ENCODE data around the gene L3MBTL3. TPM values are rescaled to one million over a fixed set of nuclear protein-coding genes. Genes with fewer than 3 reads are reported as not detected.

The L3MBTL3 gene
- total RNA-seq, 2 donors from 2014 or later: 23.7 to 39.7 TPM

DNA sequence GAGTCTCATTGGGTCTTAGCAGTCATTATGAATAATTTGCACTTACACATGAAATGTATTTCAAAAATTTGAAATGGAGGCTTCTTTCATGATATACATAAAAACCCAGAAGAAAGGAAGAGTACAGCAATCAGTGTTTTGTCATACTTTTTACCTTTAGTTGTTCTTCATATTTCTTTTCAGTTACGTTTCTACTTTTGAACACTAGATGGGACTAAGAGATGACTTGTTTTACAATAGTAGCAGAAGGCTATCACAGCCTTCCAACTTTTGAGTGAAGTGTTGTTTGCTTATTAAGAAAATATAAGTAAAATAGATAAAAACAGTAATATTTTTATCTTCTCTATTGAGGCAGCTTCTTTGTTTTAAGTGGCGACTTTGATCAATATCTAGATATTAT lies 58.1 kb downstream of the L3MBTL3 start:
- DNase-seq: no peak
- Mint-ChIP-seq H3K9me3 (no peaks in the 10 kb centered on the region), H3K36me3 (ENCODE audit: low read depth) (peaks cover 9% of the 10 kb centered on the region), H3K27ac (no peak overlapping the region), H3K27me3 (ENCODE audit: insufficient read depth) (no peaks in the 10 kb centered on the region), H3K4me3 (no peak overlapping the region), H3K4me1 (peaks cover 9% of the 10 kb centered on the region)
- Histone ChIP-seq H3K9ac (ENCODE audit: extremely low read depth, low read length, poor library complexity, severe bottlenecking) (no peak overlapping the region), H3K9me3 (ENCODE audit: control insufficient read depth, low read length) (no peaks in the 10 kb centered on the region), H3K4me1 (ENCODE audit: control insufficient read depth, insufficient read depth, low read length) (no peaks in the 10 kb centered on the region), H3K36me3 (ENCODE audit: control insufficient read depth, insufficient read depth, low read length) (peaks cover 7% of the 10 kb centered on the region), H3K27me3 (ENCODE audit: control insufficient read depth, insufficient read depth, low read length, poor library complexity, severe bottlenecking) (no peaks in the 10 kb centered on the region), H3K27ac (ENCODE audit: low read depth, low read length) (no peak overlapping the region), H3K4me3 (ENCODE audit: low read length) (no peak overlapping the region)
- TF ChIP-seq, protein P1, sequence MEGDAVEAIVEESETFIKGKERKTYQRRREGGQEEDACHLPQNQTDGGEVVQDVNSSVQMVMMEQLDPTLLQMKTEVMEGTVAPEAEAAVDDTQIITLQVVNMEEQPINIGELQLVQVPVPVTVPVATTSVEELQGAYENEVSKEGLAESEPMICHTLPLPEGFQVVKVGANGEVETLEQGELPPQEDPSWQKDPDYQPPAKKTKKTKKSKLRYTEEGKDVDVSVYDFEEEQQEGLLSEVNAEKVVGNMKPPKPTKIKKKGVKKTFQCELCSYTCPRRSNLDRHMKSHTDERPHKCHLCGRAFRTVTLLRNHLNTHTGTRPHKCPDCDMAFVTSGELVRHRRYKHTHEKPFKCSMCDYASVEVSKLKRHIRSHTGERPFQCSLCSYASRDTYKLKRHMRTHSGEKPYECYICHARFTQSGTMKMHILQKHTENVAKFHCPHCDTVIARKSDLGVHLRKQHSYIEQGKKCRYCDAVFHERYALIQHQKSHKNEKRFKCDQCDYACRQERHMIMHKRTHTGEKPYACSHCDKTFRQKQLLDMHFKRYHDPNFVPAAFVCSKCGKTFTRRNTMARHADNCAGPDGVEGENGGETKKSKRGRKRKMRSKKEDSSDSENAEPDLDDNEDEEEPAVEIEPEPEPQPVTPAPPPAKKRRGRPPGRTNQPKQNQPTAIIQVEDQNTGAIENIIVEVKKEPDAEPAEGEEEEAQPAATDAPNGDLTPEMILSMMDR (conservative IDR thresholded peaks at IDR 0.05): peak; percentile 55
- WGBS, 2 experiments (ENCODE audit: insufficient coverage in 1 of 2, insufficient read length in 1 of 2): 87% methylated on average over 2 of the region's 2 CpGs; no CpG with 5 or more reads in 1 of the 2 experiments

GRCh38 chr6:130090796-130091195 lies 72.4 kb downstream of the L3MBTL3 start:
- H3K4me3 ChIP-seq (ENCODE audit: low read length): no peak overlapping the region
- no peaks in the 10 kb centered on the region for H3K27me3 Mint-ChIP-seq (ENCODE audit: insufficient read depth)
- H3K4me3 Mint-ChIP-seq: no peak overlapping the region

DNA sequence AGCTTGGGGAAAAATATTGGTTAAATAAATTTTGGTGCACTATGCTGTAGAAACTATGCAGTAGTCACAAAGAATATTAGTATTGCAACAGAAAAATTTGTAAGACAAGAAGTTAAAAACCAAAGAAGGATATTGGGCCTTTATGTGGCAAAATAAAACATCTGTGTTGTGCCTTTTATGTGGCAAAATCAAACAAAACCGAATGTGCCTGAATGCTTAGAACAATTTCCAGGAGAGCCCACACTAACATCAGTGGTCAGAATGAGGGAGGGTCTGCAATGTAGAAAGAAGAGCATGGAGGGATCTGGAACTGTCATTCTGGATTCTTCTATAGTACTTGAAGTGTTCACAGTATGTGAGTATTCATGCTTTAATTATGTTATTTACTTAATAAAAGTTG lies 75.2 kb downstream of the L3MBTL3 start:
- Mint-ChIP-seq H3K36me3 (ENCODE audit: low read depth) (peaks cover 37% of the 10 kb centered on the region), H3K27ac (no peak overlapping the region), H3K4me3 (no peak overlapping the region), H3K27me3 (ENCODE audit: insufficient read depth) (no peaks in the 10 kb centered on the region), H3K9me3 (peaks cover 4% of the 10 kb centered on the region), H3K4me1 (no peaks in the 10 kb centered on the region)
- Histone ChIP-seq H3K9me3 (ENCODE audit: control insufficient read depth, low read length) (no peaks in the 10 kb centered on the region), H3K27me3 (ENCODE audit: control insufficient read depth, insufficient read depth, low read length, poor library complexity, severe bottlenecking) (no peaks in the 10 kb centered on the region), H3K27ac (ENCODE audit: low read depth, low read length) (no peak overlapping the region), H3K36me3 (ENCODE audit: control insufficient read depth, insufficient read depth, low read length) (peaks cover 5% of the 10 kb centered on the region), H3K4me3 (ENCODE audit: low read length) (no peak overlapping the region), H3K4me1 (ENCODE audit: control insufficient read depth, insufficient read depth, low read length) (no peaks in the 10 kb centered on the region), H3K9ac (ENCODE audit: extremely low read depth, low read length, poor library complexity, severe bottlenecking) (no peak overlapping the region)
- TF ChIP-seq, protein P1 (conservative IDR thresholded peaks at IDR 0.05): no peak
- WGBS, 2 experiments (ENCODE audit: insufficient coverage in 1 of 2, insufficient read length in 1 of 2): 88% methylated on average over 1 of the region's 1 CpG
- DNase-seq: no peak

More at GRCh38 chr6:130090796-130091195, 72.4 kb downstream of the L3MBTL3 start:
- Histone ChIP-seq H3K27ac (ENCODE audit: low read depth, low read length) (no peak overlapping the region), H3K4me1 (ENCODE audit: control insufficient read depth, insufficient read depth, low read length) (no peaks in the 10 kb centered on the region), H3K9ac (ENCODE audit: extremely low read depth, low read length, poor library complexity, severe bottlenecking) (no peak overlapping the region), H3K9me3 (ENCODE audit: control insufficient read depth, low read length) (no peaks in the 10 kb centered on the region), H3K27me3 (ENCODE audit: control insufficient read depth, insufficient read depth, low read length, poor library complexity, severe bottlenecking) (no peaks in the 10 kb centered on the region), H3K36me3 (ENCODE audit: control insufficient read depth, insufficient read depth, low read length) (peaks cover 5% of the 10 kb centered on the region)
- no peak overlapping the region for H3K27ac Mint-ChIP-seq
- H3K36me3 Mint-ChIP-seq (ENCODE audit: low read depth): peaks cover 41% of the 10 kb centered on the region
- TF ChIP-seq, protein P1 (conservative IDR thresholded peaks at IDR 0.05): no peak
- H3K4me1 Mint-ChIP-seq: no peaks in the 10 kb centered on the region
- DNase-seq: no peak
- H3K9me3 Mint-ChIP-seq: peaks cover 4% of the 10 kb centered on the region

All from endodermal cell (in vitro differentiated cells).